HFFc6 (cell line): ENCODE data around the gene CMSS1. TPM values are rescaled to one million over a fixed set of nuclear protein-coding genes. Genes with fewer than 3 reads are reported as not detected.
"Not testable (repeated sequence)": the region's sequence is repeated elsewhere in the genome, so short reads cannot be mapped to it uniquely, and the experiment has no call there.

ENCODE experiments used
- DNase-seq: peaks from one replicate; pipeline ENCODE4 v3.0.0-alpha.2; 2018
- H3K27ac Mint-ChIP-seq: 2 replicates; pipeline ENCODE4 v1.8.0; 2020; ENCODE audit warnings: mild to moderate bottlenecking, mixed read lengths
- H3K27me3 Mint-ChIP-seq: 2 replicates; pipeline ENCODE4 v1.8.0; 2021; ENCODE audit warnings: mild to moderate bottlenecking, moderate library complexity, mixed read lengths; ENCODE audit not compliant: insufficient read depth
- H3K36me3 Mint-ChIP-seq: 2 replicates; pipeline ENCODE4 v1.8.0; 2021; ENCODE audit warnings: low read depth, mixed read lengths
- H3K4me1 Mint-ChIP-seq: 2 replicates; pipeline ENCODE4 v1.8.0; 2020; ENCODE audit warnings: low read depth, mixed read lengths
- H3K4me3 Mint-ChIP-seq: 2 replicates; pipeline ENCODE4 v1.8.0; 2020; ENCODE audit warnings: mild to moderate bottlenecking, moderate library complexity, mixed read lengths
- H3K9me3 Mint-ChIP-seq: 2 replicates; pipeline ENCODE4 v1.8.0; 2020; ENCODE audit warnings: mild to moderate bottlenecking, mixed read lengths
- total RNA-seq, 6 experiments: library from RNA; stranded (reverse); fragmentation: NEBNext Ultra II Directional; extraction: Animal tissue kit (Norgen Biotek cat#: 25700); gene quantifications; 2 replicates in 1 of 6; 3 replicates in 5 of 6; pipeline ENCODE4 v1.2.3, GENCODE V29; 2021
- TF ChIP-seq, protein P1 (sequence below): fragments of 200-600 bp; sonication (generic); IDR thresholded peaks from 2 replicates; pipeline ENCODE4 v1.5.0; 2021; ENCODE audit warnings: antibody characterized with exemption, mild to moderate bottlenecking

The CMSS1 gene
- total RNA-seq, 6 experiments from 2014 or later = 27.8 to 47.0 (median 38.1) TPM

DNA sequence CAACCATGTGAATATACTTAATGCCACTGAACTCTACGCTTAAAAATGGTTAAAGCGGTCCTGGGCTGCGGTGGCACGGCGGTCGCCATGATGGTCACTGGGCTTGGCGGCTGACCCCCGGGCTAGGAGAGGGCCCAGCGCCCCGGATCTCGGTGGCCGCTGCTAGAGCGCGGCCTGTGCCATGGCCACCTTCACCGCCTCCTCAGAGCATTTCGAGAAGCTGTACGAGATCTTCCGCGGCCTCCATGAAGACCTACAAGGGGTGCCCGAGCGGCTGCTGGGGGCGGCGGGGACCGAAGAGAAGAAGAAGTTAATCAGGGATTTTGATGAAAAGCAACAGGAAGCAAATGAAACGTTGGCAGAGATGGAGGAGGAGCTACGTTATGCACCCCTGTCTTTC is 407.5 kb downstream of the CMSS1 start:
- TF ChIP-seq, protein P1, sequence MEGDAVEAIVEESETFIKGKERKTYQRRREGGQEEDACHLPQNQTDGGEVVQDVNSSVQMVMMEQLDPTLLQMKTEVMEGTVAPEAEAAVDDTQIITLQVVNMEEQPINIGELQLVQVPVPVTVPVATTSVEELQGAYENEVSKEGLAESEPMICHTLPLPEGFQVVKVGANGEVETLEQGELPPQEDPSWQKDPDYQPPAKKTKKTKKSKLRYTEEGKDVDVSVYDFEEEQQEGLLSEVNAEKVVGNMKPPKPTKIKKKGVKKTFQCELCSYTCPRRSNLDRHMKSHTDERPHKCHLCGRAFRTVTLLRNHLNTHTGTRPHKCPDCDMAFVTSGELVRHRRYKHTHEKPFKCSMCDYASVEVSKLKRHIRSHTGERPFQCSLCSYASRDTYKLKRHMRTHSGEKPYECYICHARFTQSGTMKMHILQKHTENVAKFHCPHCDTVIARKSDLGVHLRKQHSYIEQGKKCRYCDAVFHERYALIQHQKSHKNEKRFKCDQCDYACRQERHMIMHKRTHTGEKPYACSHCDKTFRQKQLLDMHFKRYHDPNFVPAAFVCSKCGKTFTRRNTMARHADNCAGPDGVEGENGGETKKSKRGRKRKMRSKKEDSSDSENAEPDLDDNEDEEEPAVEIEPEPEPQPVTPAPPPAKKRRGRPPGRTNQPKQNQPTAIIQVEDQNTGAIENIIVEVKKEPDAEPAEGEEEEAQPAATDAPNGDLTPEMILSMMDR = no peak
- DNase-seq = no peak
- peaks cover 10% of the 10 kb centered on the region for H3K36me3 Mint-ChIP-seq
- no peaks in the 10 kb centered on the region for H3K27me3 Mint-ChIP-seq
- H3K4me1 Mint-ChIP-seq = peaks cover 40% of the 10 kb centered on the region
- no peak overlapping the region for H3K27ac Mint-ChIP-seq
- H3K4me3 Mint-ChIP-seq = no peak overlapping the region
- H3K9me3 Mint-ChIP-seq = peaks cover 10% of the 10 kb centered on the region

DNA sequence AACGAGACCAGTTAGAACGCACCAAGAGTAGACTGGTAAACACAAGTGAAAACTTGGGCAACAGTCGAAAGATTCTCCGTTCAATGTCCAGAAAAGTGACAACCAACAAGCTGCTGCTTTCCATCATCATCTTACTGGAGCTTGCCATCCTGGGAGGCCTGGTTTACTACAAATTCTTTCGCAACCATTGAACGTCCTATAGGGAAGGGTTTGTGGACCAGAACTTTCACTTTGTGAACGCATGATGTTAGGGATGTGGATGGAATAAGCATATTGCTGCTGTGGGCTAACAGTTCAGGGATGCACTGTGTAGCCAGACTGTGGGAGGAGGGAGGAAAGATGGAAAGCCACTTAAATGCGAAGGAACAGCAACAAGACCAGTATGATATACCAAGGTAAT is 408.2 kb downstream of the CMSS1 start:
- Mint-ChIP-seq H3K36me3 (peaks cover 8% of the 10 kb centered on the region), H3K27me3 (no peaks in the 10 kb centered on the region), H3K9me3 (peaks cover 7% of the 10 kb centered on the region), H3K27ac (no peak overlapping the region), H3K4me1 (peaks cover 45% of the 10 kb centered on the region), H3K4me3 (no peak overlapping the region)
- TF ChIP-seq, protein P1 = no peak
- no peak for DNase-seq

DNA sequence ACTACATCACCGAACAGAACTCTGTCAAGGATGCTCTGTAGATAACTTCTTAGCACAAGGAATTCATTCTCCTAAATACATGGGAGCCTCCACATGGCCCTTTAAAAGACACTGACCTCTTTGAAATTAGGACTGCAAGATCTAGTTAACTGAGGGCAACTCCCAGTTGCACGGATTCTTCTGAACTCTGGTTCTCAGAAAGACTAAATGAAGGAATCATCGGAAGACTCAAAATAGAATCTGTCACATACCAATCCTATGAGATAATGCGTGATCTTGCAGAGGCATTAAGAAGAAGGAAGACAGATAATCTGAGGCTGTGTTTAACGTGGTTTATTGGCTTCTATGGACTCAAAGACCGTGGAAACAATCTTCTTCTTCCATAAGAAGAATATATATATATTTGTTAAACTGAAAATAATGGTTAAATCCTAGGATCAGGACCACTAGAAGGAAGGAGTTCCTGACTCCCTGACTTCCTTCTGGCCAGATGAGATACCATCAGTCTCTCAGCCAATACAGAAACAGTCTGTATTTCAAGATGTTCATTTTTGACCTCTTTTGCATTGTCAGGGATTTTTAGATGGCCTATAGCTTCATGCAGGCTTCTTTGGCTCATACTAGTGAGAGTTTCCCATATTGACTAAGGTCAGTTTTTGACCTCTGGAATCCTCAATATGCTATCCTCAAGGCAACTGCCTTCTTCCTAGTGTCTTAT is 409.2 kb downstream of the CMSS1 start:
- H3K4me1 Mint-ChIP-seq = peaks cover 55% of the 10 kb centered on the region
- TF ChIP-seq, protein P1 = no peak
- H3K9me3 Mint-ChIP-seq = peaks cover 5% of the 10 kb centered on the region; the same call in 1 of the 2 replicates
- H3K27me3 Mint-ChIP-seq = no peaks in the 10 kb centered on the region
- peak; percentile 60 for DNase-seq
- H3K27ac Mint-ChIP-seq = peak overlapping the region; percentile 20
- no peak overlapping the region for H3K4me3 Mint-ChIP-seq
- 0 out of 2 replicates have a peak, but pooled peaks cover 4% of the 10 kb centered on the region for H3K36me3 Mint-ChIP-seq

DNA sequence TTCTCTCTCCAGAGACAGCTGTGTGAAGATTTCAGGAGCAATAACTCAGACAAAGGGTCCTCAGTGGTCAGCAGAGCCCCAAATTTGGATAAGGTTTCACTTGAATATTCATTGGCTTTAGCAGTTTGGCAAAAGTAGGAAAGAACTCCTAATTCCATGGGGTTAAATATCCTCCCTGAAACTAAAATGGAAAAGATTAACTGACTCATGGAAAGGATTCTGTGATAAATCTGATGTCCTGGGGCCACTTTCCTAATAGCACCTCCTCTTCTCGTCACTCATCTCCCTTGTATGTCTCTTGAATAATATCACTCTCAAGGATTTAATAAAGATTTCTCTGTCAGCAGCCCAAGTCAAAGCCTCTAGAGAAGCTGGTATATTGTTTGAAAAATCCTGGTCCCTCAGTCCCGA is 409.9 kb downstream of the CMSS1 start:
- H3K27me3 Mint-ChIP-seq = no peaks in the 10 kb centered on the region
- H3K27ac Mint-ChIP-seq = peak overlapping the region; percentile 1
- DNase-seq = no peak
- H3K9me3 Mint-ChIP-seq = peaks cover 5% of the 10 kb centered on the region; the same call in 1 of the 2 replicates
- 0 out of 2 replicates have a peak, but pooled peaks cover 4% of the 10 kb centered on the region for H3K36me3 Mint-ChIP-seq
- TF ChIP-seq, protein P1 = no peak
- H3K4me3 Mint-ChIP-seq = no peak overlapping the region
- peaks cover 60% of the 10 kb centered on the region for H3K4me1 Mint-ChIP-seq

DNA sequence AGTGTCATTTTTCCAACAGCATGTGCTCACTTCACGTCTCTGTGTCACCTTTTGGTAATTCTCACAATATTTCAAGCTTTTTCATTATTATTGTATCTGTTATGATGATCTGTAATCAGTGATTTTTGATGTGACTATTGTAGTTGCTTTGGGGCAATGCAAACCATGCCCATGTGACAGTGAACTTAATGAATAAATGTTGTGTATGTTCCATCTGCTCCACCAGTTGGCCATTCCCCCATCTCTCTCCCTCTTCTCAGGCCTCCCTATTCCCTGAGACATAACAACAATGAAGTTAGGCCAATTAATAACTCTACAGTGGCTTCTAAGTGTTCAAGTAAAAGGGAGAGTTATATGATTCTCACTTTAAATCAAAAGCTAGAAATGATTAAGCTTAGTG is 410.6 kb downstream of the CMSS1 start:
- no peaks in the 10 kb centered on the region for H3K27me3 Mint-ChIP-seq
- TF ChIP-seq, protein P1 = no peak
- DNase-seq = no peak
- H3K27ac Mint-ChIP-seq = peak overlapping the region; percentile 33; the same call in 1 of the 2 replicates
- no peak overlapping the region for H3K4me3 Mint-ChIP-seq
- H3K36me3 Mint-ChIP-seq = 0 out of 2 replicates have a peak, but pooled peaks cover 4% of the 10 kb centered on the region
- peaks cover 5% of the 10 kb centered on the region; the same call in 1 of the 2 replicates for H3K9me3 Mint-ChIP-seq
- peaks cover 67% of the 10 kb centered on the region for H3K4me1 Mint-ChIP-seq

DNA sequence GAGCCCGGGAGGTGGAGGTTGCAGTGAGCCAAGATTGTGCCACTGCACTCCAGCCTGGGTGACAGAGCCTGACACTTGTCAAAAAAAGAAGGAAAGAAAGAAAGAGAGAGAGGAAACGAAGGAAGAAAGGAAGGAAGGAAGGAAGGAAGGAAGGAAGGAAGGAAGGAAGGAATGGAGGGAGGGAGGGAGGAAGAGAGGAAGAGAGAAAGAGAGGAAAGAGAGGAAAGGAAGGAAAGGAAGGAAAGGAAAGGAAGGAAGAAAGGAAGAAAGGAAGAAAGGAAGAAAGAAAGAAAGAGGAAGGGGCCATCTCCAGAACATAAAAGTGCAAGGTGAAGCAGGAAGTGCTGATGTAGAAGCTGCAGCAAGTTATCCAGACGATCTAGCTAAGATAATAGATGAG is 411.5 kb downstream of the CMSS1 start:
- H3K9me3 Mint-ChIP-seq, H3K36me3 Mint-ChIP-seq, H3K4me3 Mint-ChIP-seq, H3K27me3 Mint-ChIP-seq, DNase-seq, H3K27ac Mint-ChIP-seq: not testable (repeated sequence)
- H3K4me1 Mint-ChIP-seq = peaks cover 73% of the 10 kb centered on the region
